HG03432 (cell line): ENCODE measurements around the gene PIEZO2.
"Not testable (repeated sequence)": the region's sequence is repeated elsewhere in the genome, so short reads cannot be mapped to it uniquely, and the experiment has no call there.

ENCODE experiments used
- ATAC-seq: cut with Tn5 transposase; IDR thresholded peaks from one replicate; pipeline ENCODE4 v1.9.1; 2021; ENCODE audit warnings: mild to moderate bottlenecking, moderate library complexity; ENCODE audit not compliant: unreplicated experiment

Gene PIEZO2

DNA sequence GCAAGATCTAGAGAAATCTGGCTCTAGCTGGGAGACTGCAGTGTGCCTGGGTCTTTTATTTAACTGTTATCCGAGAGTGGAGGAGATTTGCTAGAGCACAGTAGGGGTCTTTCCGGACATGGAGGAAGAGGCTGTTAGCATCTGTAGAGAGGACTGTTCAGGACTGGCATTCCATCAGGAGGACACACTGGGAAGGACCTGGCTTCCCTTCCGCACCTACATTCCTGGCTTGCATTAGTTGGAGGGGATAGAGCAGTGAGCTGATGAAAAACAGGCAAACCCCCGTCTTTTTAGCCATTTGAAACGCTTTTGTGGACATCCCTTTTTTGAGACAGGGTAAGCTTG is 874 bp upstream of the PIEZO2 start:
- ATAC-seq: no peak

DNA sequence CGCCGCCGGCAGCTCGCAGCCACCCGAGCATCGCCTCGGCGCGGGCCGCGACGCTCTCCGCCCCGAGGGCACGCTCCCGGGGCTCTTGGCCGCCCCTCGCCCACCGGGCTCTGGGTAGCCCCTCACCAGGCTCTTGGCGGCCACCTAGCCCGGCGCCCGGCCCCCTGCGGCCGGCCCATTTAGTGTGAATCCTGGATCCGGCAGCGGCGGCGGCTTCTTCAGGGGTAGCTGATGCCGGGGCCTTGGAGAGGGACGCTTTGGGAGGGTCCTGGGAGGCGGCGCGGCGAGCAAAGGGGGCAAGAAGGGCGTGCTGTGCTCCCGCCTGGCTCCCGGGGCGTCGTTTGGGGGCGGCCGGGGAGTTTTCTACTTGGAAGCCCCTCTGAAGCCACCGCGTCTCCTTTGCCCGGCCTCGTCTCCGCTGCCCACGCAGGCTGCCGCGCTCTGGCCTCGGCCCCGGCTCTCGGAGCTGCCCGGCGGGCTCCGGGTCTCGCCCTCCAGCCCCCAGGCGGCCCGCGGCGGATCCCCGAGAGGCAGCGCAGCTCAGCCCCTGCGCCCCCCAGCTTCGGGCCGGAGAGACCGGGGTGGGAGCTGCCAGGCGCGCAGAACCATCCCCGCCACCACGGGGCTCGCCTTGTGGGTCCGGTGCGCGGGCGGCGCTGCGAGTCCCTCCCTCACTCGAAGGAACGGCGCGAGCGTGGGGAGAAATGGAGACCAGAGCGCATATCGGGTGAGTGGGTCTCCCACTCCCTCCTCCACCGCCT is 509 bp downstream of the PIEZO2 start:
- ATAC-seq: no peak

DNA sequence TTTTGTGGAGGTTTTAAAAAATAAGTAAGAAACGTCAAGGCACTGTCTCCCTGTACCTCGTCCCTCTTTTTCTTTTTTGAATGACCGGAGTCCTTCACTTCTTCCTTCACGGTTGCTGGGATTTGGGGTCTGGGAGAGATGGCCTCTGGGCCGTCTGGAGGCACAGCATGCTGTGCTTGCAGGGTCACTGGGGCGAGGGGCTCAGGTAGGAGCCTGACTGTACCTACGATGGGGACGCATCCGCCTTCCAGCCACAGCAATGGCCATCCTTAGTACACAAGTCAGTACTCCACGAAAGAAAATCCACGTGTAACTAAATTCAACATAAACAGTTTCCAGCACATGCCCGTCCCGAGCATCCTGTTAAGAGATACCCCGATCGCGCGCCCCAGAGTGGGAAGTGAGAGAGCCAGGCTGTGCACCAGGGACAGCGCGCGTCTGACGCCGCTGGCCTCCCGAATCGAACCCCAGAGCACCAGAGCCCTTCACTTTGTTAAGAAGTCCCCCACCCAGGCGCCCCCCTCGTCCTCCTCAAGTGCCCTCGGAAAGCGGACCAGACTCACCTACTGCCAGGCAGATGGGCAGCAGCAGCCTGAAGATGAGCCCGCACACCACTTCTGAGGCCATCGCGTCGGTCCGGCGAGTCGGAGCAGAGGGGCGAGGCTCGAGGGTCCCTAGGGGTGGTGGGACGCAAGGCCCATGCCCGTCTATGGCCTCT is 1.2 kb downstream of the PIEZO2 start:
- ATAC-seq: no peak

DNA sequence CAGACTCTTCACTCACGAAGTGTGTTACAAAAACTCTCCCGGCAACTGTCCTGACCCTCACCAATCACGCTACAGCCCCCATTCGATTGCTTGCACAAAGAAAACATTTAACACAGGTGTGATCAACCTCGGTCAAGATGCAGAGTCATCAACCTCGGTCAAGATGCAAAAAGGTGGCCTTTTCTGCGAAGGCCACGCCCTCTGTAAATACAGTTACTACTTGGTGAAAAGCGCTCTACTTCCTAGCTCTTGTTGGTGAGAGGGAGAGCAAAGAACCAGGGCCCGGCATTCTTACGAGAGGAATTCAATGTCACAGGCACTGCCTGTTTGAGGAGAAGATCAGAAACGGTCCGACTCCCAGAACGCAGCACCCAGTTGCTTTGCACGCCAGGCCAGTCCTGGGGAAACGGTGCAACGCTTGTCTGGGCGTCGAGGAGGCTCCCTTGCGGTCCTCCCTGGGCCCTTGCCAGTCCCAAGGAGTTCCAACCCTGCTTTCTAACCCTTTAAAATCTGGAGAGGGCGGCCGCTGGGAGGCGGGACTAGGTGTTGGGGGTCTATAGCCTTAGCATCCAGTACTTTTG is 1.9 kb downstream of the PIEZO2 start:
- ATAC-seq: no peak

DNA sequence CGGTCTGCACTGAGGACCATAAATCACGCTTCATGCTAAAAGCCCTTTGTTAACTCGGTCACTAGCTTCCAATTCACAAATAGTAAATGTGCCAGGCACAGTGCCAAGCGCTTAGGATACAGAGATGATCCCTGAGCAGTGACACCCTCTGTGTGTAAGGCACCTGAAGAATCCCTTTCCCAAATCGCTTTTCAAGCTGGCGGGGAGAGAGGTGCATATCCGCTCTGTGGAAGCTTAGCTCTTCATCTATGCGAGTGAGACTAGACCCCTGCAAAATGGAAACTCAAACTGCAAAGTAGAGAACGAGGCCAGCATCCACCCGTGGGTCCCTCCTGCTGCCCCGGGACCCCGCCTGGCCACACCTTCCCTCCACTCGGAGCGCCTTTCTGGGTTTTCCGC is 2.4 kb downstream of the PIEZO2 start:
- no peak for ATAC-seq

DNA sequence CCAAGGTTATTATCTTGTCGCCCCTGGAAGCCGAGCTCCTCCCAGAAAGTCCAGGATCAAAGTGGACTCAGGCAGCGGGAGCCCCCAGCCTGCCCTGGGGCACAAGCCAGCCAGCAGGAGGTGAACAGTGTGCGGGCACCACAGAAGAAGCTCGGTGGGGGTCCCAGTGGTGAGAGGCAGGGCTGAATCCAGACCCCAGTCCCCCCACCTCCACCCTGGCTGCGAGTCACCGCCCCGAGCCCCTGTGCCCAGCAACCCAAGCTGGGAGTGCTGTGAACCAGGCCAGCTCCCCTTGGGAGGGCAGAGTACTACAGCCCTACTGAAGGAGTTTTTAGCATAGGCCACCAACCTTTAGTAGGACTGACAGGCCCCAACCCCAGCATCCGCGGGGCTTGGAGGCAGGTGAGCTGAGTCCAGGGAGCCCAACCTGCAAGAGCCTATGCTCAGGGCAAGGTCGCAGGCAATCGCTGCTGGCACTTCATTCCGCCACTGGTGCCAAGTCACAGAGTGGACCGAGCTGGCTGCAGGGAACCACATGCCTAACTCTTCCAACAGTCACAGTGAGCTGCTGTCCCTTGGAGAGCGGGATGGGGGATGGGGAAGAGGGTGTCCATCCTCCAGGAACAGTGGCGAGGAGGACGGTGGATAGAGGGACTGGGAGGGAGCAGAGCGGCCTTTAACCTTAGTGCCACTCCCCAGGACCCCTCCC is 3.0 kb downstream of the PIEZO2 start:
- ATAC-seq: no peak

DNA sequence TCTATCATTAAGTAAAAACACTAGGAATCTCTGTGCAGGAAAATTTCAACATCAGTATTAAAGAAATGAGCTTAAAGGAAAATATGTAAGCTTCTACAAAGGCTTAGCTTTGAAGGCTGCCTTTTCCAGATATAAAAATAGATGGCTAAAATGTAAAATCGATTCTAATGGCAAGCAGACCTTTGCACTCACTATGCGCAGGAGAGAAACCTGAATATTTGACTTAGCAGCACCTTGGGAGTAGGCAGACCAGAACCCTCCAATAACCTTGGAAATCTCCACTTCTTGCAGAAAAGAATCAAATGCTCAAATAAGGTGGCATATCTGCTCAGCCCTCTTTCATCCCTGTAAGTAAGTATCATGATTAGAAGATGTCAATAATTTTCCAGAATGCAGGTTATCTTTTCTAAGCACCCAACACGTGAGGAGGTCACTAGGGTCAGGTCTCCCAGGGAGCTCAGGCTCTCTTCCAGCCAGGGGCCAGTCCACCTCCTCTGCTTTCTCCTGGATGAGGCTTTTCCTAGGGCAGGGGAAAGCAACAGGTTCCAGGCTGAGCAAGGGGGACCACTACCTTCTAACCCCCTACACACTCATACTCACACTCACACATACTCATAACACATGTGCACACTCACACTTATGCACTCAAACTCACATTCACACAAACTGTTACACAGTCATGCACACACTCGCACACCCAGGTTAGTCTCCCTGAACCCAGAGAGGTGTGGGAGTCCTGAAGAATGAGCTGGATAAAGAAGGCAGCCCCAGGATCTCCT is 3.8 kb downstream of the PIEZO2 start:
- no peak for ATAC-seq

DNA sequence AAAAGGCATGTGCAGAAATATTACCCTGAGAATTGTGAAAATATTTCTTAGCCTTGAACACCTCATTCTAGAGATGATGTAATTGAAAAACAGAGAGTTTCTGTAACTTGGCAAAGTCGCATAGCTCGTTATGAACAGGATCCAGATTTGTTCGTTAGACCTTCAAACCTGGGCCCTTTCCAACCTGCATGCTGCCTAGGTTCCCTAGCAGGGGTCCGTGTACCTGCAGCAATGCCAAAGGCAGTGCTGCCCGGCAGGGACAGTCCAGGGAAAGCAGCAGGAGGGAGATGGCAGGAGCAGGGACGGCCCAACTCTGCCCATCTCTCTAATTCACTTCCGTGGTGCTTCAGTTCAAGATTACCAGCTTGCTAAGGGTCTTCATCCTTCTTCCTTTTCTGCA is 12.0 kb downstream of the PIEZO2 start:
- ATAC-seq: no peak

DNA sequence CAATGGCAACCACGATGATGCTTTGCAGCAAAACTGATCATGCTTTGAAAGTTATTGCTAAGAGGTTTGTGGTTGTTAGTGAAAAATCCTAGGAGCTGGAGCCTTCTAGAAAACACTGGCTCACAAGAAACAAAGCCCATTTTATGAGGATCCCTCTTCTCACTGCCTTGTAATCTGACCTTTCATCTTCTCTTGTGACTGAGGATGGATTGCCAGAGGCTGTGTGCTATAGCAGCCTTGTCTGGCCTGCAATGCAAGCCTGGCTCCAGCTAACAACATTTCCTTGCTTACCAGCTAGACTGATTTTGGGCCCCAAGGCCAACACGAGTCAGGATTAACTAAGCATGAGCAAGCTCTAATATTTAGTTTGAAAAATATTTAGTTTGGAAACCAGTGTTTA is 13.1 kb downstream of the PIEZO2 start:
- no peak for ATAC-seq

DNA sequence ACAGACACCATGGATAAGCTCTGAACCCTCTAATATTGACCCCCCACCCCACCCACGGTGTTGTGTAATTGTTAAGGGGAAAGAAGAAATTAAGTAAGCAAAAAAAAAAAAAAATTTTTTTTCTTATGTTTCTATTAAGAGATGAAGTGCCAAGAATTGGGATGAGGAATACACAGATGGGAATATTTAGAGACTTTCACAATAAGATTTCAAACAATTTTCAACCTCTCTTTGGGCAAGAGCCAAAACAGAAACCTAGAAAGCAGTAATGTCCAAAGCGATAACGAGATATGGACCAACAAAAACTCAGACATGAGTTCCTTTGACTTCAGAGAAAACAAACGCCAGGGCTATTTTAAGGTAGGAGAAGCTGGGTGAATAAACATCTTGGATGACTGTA is 14.4 kb downstream of the PIEZO2 start:
- no peak for ATAC-seq

DNA sequence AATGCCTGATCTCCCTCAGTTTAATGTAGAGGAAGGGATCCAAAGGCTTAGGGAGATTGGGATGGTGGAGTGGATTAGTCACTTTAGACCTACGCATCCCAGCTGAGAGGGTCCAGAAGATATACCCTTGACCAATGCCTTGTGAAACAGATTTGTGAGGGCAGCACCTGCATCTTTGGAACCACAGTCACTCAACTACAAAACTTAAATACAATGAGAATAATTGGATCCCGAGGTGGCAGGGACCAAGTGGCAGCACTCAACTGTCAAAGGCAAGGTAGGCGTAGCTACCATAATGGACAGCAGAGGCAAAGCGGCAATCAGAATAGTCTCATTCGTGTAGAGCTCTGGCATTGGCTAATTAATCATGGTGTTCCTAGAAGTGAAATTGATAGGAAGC is 20.3 kb downstream of the PIEZO2 start:
- ATAC-seq: not testable (repeated sequence)

DNA sequence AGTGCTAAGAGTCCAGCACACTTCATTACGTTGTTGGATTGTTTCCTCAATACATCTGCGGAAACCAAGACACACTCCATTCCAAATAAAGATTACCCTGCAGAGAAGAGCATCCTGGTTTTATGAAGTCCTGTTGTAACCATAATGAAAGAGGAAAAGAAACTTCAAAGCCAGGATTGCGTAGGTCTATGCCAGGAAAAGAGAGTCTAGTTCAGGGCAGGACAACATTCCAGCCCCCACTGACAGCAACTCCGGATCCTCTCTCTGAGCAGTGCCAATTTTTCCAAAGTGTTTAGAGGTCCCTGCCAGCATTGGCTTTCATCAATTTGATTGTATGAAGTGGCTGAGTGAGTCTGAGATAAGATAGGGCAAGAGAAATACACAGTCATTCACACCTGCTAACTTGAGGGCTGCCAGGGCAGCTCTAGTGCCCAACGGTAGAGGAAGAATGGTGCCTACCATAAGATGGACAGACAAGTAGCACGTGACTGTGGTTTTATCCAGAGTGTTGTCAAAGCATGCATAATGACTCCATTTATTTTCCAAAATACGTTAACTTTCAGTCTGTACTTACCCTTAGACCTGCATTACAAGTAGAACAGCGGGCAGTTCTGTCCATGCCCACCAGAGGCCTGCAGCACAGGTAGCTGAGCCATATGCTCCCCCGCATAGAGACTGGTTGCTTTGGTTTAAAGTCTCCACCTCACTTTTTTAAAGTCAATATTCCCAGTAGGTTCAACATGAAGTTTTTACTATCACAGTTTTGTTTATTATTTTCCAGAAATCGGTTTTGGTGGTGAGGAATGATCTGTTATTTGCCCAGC is 23.7 kb downstream of the PIEZO2 start:
- ATAC-seq: no peak

DNA sequence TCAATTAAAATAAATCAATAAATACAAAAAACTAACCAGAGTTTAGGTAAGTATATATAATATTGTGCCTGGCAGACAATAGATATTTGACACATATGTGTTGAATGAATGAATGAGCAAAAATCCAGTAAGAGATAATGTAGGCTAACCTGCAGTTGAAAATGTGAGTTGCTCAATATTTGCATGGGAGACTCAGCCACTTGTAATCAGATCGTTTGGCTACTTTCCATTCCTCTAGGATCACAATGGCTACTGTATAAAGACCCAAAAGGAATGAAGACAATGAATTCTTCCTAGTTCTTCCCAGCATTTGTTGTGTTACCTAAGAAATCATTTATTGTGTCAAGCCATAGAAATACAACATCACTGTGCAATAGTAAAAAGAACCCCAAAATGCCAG is 25.3 kb downstream of the PIEZO2 start:
- ATAC-seq: no peak

DNA sequence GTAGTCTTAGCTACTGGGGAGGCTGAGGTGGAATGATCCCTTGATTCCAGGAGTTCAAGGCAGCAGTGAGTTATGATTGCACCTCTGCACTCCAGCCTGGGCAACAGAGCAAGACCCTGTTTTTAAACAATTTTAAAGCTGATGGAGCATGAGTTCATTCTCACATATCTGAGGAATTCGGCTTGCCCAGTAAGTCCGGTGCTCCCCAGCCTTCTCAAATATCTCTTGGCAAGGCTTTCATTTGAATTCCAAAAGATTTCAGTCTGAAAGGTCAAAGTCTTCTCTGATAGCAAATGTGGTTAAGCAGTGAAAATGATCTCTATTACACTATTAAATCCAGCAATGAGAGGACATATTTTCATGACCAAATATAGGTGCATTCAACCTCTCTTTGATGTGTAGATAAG is 27.9 kb downstream of the PIEZO2 start:
- no peak for ATAC-seq

DNA sequence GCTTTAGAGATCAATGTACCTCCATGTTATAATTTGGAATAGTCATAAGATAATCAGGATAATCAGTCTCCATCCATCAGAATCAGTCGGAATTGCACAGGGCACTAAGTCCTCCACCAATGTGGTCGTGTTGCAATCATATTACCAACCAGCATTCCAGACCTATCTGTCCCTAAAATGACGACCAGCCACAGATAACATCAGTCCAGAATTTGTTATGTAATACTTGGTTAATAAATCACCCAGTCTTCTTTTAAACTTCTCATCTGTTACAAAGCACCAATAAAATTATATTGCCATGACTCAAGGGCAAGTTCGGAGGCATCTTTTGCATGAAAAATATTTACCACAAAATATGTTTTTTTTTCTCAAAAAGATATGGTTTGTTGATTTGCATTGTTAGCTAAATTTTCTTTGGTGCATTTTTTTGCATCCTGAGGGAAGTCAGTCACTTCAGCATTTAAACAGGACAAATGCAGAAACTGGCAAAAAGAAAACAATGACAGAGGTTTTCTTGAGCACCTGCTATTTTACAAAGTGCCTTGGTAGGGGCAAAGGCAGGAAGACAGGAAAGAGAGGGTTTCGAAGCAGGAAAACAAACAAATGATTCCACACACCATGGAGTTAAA is 29.3 kb downstream of the PIEZO2 start:
- no peak for ATAC-seq

DNA sequence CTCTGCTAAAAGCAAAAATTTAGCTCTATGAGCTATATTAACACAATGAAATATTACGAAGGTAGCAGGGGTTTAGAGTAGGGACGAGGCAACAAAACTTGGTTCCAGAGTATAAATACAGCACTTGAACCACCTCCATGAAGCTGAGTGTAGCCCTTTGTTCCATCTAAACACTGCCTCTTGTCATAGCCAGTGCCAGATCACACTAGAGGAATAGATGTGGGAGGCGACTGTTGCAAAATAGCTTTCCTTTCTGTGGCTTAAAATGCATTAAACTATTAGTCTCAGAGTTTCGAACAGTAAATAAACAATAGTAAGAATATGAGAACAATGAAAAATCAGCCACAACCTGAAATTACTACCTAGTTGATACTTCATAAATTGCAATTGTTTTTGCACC is 29.8 kb downstream of the PIEZO2 start:
- ATAC-seq: no peak

DNA sequence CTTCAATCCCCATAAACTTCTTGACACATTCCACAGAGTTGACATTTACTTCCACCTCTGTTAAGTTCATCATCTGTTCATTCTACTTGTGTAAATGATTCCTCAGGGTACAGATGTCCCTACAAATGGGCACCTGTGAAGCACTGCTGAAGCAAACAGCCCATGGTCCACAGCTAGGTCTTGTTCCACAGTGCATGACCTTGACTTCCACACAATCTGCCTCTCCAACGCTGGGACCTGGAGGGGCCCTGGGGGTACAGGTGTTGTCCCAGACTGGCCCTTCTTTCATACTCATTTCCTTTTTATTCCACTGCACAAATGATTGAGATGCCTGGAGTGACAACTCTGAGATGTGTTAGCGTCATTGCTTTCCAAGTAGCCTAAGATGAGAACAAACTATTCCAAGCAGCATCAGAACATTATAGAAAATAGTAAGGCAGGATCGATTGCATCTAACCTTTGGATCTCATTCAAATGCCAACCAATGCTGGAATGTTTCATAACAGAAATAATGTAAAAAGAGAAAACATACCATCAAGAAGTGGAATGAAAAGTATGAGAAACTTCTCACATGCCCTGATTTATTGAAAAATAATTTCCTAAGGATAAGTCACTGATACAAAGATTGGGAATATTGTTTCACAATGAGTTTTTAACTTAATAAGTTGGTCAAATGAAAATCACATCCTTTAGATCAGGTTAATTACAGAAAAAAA is 31.2 kb downstream of the PIEZO2 start:
- ATAC-seq: no peak

DNA sequence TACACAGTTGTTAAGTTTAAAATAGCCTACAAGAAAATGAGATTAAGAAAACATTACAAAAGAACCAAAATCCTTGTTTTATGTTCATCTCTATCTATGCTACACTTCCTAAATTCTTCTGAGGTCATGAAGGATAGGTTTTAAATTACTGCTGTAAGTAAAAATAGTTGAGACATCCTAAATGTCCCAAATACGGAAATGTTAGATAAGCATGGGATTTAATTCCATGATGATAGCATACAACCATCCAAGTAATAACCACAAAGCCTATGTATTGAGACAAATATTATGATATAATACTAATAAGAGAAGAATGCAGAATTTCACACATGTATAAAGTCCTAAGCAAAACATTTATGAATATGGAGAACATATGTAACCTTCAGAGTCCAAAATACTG is 34.1 kb downstream of the PIEZO2 start:
- no peak for ATAC-seq

DNA sequence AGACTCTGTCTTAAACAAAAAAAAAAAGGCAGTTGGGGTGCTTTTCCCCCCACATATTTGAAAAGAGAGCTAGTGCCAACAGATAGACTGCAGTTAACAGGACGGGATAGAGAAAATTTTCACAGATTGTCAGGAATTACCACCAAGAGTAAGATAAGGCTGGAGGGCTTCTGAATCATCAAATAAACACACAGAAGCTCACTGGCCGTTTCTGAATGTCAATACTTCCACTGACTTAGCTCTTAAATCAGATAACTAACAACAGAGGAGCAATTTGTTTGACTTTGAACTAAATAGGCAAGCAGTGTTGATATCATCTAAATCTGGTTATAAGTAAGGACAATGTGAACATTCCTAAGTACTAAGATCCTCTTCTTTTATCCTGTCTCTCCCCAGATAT is 34.7 kb downstream of the PIEZO2 start:
- no peak for ATAC-seq
